ENCODE results near the gene HNMT.
"Not testable (repeated sequence)": the region's sequence is repeated elsewhere in the genome, so short reads cannot be mapped to it uniquely, and the experiment has no call there.

The HNMT gene

DNA sequence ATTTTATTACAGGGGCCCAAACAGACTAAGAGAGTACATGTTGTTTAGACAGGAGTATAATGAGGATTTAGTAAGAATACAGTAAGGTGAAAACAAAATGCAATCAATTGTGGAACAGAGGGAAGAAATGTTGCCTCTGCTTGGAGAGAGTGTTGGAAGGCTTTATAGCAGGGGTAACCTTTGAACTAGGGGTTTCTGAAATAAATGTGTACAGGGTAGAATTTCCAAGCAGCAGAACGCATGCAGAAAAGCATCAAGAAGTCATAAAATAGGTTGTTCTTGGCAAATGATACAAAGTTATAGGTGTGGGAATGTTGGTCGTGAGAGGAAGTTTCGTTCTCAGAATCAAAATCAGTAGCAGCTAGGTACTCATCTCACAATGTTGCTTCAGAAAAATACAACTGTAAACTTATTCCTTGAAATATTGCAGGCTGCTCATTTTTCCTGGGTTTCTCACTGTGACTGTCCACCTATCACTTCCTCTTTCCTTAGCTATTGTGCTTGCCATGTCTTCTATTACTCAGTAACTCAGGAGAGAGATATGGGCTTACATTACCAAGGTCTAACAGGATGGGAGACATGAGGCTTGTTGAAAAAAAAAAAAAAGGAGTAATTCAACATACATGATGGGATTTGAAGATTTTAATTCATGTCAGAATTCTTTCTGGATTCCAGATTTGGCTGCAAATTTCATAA is 17.1 kb upstream of the HNMT start:
- DNase-seq: no peak

DNA sequence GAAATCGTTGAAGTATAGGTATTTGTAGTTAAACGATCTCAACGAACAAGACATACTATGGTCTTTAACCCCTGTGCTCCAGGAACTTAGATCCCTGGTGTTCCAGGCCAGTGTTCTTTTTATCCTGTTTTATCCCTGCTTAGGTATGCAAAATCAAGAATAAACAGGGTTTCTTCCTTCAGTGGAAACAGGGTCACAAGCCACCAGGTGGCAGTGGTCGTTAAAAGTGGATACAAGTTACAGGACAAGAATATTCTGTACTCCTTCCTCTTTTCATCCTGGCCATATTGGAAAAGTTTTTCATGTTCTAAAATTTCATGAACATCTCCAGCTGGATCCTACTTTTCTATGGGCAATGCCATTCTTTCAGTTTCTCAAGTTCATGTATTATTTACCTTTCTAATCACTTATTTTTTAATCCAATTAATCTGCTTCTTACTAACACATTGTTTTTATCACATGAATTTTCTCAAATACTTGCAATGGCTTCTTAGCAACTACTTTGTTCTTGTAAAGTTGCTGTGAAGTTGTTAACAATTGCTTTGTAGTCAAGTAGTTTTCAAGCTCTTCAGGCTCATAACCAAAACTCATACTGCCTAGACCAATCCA is 16.4 kb upstream of the HNMT start:
- DNase-seq: peak; percentile 36

DNA sequence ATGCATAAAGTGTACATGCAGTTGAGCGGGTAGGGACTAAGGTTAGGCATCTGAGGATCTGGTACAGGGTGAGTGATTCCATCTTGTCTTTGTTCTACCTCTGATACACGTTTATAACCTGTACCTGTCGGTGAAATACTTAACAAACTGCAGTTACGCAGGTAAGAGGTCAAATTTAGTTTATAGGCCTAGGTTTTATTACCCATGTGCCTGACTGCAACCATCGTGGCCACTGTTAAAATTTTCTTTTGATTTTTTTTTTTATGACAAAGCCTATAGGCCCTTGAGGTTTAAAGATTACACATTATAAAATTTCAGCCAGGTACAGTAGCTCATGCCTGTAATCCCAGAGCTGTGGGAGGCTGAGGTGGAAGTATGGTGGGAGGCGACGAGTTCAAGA is 15.4 kb upstream of the HNMT start:
- no peak for DNase-seq

DNA sequence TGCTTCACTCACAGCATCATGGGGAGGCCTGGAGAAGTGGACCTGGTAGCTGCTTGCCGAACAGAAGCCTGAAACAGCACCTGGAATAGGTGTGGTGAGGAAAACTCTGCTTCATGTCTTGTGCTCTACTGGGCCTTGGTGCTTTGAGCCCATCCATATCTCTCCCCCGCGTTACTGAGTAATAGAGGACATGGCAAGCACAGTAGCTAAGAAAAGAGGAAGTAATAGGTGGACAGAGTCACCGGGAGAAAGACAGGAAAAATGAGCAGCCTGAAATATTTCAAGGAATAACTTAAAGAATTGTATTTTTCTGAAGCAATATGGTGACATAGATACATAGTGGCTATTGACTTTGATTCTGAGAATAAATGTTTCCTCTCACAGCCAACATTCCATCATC is 14.0 kb upstream of the HNMT start:
- DNase-seq: no peak

DNA sequence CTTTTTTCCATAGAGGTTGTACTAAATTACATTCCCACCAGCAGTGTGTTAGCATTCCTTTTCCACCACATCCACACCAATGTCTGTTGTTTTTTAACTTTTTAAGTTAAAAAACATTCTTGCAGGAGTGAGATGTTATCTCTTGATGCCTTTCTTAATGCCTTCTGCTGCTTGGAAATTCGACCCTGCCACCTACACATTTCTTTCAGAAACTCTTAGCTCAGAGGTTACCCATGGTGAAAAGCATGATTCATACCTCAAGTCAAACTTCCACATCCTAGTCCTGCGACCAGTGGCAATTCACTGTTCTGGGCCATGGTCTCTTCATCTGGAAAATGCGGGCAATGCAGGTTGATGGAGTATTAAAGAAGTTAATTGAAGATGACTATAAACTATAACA is 12.7 kb upstream of the HNMT start:
- DNase-seq: no peak

DNA sequence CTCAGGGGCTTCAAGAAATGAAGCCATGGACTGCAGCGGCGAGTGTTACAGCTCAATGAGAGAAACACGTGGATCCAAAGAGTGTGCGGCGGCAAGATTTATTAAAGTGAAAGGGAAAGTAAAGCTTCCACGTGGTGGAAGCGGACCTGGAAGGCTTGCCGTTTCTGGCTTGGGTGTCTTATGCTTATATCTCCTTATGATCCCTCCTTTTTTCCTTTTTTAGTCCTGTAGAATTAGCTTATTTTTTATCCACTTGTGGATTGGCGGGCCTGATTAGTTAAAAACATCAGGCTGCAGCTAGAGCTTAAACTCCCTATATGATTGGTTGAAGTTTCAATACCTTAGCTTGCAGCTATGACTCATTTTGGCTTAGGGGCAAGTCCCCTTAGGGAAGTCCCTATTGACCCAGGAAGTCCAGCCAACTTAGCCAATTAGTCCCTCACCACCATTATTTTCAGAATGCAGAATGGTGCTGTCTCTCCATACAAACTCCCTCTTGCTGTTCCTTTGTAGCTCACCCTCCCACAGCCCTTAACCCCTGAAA is 11.6 kb upstream of the HNMT start:
- DNase-seq: no peak

DNA sequence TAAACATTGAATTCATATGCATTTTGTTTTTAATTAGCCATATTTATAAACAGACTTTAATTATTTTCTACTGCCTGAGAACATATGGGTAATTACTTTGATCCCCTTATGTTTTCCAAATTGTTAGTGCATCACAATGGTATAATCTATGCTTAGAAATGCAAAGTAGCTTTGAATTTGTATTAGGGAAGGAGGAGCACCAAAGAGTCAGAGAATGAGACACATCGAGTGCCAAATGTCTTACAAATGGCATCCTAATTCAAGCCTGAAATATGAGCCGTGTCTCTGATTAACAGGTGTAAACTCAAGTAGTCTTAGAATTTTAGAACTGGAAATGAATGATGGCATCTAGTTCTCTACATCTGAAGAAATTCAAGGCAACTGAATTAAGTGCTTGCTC is 8.7 kb upstream of the HNMT start:
- DNase-seq: no peak

DNA sequence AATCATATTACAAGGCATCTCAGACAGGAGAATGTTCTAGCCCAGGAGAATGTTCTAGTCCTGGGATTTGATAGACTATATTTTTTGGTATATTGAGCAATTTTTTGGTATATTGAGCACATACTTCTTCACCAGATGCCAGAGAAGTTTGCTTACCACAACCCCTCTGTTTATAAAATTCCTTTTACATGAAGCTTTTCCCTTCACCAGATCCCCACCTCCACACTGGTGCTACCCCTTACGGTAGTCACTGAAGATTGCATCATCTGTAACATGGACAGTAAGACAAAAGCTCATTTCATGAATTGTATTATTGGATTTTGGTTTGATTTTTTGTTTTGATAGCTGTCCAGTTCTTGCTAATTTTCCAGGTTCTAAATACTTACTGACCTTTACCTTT is 7.2 kb upstream of the HNMT start:
- DNase-seq: no peak

DNA sequence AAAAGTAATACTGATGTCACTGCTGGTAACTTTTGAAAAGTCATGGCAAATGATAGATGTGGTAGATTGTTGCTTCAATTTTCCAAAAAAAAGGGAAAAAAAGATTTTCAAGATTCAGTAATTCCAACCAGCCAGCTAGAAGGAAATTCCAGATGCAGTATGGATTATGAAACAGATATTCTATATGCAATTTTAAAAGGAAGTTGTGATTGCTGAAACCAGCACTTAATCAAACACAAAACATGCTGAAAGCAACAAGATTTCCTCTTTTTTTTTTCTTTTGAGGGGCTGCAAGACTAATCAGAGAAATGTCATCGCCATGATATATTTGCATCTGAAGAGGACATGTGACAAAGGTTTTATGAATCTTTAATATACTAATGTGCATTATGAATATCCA is 5.1 kb upstream of the HNMT start:
- no peak for DNase-seq

DNA sequence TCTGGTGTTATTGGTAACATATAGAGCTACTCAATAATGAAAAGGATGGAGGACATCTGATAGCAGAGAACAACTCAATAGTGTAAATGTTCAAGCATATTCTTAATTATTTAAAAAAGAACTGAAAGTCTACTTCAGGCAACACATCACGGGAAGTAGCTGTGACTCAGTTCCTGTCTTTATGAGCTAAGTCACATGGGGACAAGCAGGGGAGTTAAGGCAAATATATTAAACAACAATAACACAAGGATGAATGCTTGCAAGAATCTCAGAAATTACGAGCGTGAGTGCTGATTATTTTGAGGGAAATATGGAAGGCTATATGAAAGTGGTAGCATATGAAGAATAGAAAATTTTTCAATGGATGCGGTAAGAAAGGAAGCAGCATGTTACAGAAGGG is 4.0 kb upstream of the HNMT start:
- no peak for DNase-seq

DNA sequence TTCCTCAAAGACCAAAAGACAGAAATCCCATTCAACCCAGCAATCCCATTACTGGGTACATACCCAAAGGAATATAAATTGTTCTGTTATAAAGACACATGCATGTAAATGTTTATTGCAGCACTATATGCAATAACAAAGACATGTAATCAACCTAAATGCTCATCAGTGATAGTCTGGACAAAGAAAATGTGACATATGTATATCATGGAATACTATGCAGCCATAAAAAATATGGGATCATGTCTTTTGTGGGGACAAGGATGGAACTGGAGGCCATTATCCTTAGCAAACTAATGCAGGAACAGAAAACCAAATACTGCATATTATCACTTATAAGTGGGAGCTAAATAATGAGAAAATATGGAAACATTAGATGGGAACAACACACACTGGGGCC is 2.7 kb upstream of the HNMT start:
- DNase-seq: no peak

DNA sequence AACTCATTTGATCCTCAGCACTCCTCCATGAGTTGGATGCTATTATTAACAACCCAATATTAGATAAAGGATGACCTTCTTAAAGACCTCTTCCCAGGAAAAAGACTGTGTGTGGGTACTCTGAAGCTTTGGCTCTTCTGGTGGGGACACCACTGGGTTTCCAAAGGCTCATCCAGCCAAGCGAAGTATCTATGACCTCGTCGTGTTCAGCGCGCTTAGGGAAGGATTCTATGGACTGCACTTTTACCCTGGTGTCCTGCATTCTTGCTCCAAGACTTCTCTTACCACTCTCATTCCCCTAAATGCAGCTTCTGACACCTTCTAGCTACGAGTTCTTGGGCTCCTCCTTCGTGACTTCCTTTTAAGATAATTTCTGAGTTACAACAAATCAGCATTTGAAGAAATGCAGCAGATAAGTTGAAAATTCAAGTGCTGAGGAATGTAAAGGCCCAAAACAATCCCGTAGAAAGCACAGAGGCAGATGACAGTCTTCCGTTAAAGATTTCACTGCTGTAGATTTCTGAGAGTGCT is 673 bp upstream of the HNMT start:
- DNase-seq: no peak

DNA sequence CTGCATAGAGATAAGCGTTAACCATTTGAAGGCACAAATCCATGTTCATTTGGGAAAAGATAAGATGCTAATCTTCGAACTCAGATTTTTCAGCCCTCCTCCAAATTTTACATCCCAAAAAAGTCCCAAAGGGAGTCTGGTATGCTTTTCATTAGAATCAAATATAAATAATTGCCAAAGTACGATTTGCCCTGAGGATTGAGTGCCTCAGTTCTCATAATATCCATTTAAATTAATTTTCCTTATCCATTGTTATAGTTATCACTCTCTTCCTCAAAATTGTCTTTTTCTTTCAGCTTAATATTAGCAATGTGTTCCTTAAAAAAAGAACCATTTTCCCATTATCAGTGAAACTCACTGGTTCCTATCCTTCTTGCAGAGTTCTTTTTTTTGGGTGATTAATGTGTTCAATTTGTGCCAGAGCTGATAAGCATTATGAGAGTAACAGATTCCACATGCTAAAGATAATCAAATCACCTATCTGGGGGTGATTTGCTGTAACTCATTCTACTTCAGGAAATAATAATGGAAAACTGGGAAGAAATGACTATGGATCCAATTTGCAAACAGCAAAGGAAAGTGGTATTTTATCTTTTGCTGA is 686 bp downstream of the HNMT start:
- no peak for DNase-seq

DNA sequence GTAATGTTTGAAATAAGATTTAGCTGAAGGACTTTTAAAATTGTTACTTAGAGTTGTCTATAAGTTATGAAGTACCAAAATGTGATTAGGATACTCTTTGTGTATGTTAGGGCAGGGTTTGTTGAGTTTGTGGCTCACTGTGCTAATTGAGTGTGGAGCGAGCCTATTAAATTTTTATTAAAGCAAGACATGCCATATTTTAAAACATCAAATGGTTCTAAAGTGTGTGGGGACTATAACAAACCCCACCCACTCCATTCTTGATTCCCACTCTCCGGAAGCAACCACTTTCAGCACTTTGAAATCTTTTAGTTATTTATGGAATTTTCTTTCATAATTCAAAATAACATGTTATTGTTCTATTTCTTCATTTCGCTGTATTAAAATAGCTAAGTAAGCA is 1.8 kb downstream of the HNMT start:
- DNase-seq: no peak

DNA sequence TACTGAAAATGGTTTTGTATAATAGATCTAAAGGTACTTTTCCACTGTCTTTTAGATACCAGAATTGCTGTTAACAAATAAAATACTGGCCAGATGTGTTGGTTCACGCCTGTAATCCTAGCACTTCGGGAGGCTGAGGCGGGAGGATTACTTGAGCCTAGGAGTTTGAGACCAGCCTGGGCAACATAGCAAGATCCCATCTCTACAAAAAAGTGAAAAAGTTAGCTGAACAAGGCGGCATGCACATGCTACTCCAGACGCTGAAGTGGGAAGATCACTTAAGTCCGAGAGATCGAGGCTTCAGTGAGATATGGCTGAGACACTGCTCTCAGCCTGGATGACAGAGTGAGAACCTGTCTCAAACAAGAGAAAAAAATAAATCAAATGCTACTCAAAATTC is 2.8 kb downstream of the HNMT start:
- no peak for DNase-seq

DNA sequence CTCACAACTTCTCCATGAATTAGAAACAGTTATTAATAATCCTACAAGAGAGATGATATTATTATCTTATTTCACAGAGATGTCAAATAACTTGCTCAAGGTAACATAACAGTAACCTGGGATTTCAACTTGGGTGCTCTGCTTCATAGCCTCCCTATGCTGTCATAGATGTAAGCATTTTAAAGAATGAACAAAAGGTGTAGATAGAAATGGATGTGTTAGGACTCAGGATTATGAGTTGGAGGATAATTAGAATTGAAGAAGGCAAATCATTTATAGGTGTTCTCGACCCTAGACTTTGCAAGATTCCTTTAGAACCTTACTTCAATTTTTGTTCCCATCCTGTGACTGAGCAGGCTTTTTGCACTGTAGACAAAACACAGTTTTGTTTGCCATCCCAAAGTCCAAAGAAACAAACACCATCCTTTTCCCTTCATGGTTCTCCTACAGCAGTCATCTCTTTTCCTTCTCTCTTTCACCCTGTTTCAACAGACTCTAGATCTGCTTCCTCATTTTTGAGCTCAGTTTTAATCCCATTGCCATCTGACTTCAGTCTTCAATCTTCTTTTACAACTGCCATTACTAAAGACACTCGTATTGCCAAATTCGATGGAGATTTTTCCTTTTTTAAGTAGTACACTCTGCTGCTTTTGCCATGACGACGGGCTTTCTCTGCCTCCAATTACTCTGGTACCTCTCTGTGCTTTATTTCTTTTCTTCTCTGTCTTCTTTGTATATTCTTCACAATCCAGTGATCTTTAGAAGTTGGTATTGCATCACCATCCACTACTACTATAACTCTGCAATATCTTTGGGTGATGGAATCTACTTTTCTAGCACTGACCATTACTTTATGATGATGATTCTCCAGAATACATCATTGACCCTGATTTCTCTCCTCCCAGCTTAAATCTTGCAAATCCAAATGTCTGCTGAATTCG is 4.5 kb downstream of the HNMT start:
- DNase-seq: no peak

DNA sequence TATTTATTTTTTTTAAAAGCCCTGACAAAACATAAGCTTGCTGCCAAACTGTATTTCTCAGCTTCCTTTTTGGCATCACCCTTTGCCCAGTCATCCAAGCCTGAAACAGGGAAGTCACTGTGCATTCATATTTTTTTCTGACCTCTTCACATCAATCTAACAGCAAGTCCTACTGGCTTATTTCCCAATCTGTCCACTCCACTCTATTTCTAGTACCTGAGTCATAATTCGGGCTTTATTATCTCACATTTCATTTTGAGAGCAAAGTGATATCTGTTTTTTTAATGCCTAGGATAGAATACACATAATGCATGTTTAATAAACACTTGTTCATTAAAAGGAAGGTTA is 5.1 kb downstream of the HNMT start:
- peak; percentile 57 for DNase-seq

DNA sequence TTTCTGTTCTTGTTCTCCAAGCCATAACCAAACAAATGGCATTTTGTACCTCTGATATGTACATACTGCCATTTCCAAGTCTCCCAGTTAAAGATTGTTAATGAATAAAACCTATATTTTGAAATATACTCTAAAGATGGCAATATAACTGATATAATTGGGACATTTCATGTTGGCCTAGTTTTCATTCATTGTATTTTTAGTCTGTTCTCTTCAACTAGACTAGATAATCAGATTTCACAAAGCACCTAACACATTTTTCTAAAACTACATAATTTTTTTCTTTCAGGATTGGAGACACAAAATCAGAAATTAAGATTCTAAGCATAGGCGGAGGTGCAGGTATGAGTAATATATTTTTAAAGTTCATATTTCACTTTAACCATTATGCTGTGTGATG is 5.6 kb downstream of the HNMT start:
- no peak for DNase-seq

DNA sequence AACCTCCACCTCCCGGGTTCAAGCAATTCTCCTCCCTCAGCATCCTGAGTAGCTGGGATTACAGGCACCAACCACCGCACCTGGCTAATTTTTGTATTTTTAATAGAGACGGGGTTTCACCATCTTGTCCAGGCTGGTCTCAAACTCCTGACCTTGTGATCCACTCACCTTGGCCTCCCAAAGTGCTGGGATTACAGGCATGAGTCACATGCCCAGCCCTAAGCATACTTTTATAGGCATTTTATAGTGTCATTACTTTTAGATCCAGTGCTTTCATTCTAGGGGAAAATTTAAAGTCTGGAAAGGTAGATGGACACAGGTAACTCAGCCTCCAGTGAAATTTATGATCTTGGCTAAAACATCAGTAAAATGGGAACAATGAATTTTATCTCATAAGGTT is 7.0 kb downstream of the HNMT start:
- not testable (repeated sequence) for DNase-seq

DNA sequence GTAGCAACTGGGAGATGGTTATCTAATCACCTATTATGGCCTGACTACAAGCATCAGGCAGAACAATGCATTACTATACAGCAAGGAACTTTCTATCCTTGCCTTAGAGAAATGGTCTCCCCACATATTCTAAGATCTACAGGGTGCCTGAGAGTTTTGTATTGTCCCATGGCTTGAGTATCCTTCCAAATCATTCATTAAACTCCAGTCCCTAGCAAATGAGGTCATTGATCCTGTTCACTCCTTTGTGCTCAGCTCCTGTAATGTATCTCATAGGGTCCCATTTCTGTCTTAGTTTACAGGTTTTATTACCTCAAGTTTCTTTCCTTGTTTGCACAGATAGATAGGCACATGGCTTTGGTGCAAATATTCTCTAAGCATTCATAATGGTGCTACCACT is 9.0 kb downstream of the HNMT start:
- DNase-seq: no peak

DNA sequence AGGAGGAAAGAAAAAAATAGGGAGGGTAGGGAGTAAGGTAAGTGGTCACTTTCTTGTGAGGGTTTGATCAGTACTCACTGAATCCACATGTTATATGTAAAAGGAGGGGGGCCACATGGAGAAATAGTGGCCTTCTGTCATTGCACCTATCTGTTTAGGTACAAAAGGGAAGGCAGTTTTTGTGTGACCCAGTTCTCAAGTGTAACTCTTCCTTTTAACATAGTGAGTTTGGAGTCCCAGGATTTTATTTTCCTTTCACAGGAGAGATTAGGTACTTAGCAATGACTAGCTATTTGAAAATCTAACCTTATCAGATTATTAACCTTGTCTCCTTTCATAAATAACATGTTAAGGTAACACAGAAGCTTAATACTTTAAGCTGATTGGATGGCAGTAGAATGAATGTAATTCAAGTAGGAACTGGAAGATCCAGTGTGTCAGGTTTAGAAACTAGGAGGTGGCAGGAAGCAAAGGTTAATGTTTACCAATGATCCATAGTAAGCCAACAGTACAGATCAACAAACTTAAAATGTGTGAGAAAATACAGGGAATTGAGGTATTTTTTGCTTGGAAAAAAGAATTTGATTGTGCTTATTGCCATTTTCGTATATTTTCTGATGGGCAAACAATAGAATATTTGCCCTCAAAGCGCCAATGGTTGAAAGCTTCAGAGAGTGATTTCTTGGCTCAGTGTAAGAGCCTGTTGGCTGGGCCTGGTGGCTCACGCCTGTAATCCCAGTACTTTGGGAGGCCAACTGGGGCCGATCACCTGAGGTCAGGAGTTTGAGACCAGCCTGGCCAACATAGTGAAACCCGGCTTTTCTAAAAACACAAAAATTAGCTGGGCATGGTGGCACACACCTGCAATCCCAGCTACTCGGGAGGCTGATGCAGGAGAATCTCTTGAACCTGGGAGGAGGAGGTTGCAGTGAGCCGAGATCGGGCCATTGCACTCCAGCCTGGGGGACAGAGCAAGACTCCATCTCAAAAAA is 11.3 kb downstream of the HNMT start:
- peak; percentile 62 for DNase-seq

DNA sequence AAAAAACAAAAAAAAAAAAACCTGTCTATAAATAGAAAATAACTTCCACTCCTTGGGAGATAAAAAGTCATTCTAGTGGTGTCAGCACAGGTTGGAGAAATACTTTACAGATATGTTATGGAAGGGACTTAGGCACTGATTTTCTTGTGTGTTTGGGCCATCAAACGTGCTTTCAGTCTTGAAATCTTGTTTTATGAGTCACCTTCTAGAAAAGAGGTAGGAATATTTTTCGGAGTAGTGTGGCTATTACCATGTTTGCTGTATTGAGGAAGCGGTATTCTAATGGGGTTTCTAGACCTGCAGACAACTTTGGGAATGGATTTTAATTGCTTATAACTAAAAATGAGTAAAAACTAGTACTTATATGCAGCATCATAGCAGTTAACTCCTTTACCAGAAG is 12.0 kb downstream of the HNMT start:
- no peak for DNase-seq

All from NCI-H774 (cell line).